PC-3 (cell line): ENCODE measurements around the gene TMEM270. TPM values are rescaled to one million over a fixed set of nuclear protein-coding genes. Genes with fewer than 3 reads are reported as not detected.

Experiments used
- ATAC-seq: fragments of 200-7000 bp; cut with Tn5 transposase; 2 replicates; pipeline ENCODE4 v1.9.1; 2020; ENCODE audit warnings: mild to moderate bottlenecking, moderate library complexity
- BruUV-seq: library from RNA; stranded (reverse); fragments of 400-500 nt; replicated peaks from 2 replicates; lab custom pipeline; 2021; lab: Mats Ljungman, UMichigan
- CTCF ChIA-PET: fragments of 300-600 bp; sonication (Branson Sonifier 250); formaldehyde crosslinking; loops from one replicate; lab custom pipeline; 2022; ENCODE audit warnings: antibody characterized with exemption; lab: Charles Lee
- POLR2A ChIA-PET: fragments of 300-600 bp; sonication (Branson Sonifier 250); formaldehyde crosslinking; loops from one replicate; lab custom pipeline; 2022; ENCODE audit warnings: antibody characterized with exemption; ENCODE audit not compliant: unreplicated experiment; lab: Charles Lee
- DNase-seq: peaks from one replicate; pipeline ENCODE4 v3.0.0-alpha.2; 2015
- H2AFZ ChIP-seq: fragments of 300-600 bp; sonication (generic); 2 replicates; pipeline ENCODE4 v1.6.0; 2016; ENCODE audit warnings: antibody characterized with exemption, low read length
- H3F3A ChIP-seq: fragments of 300-600 bp; sonication (generic); one replicate; pipeline ENCODE4 v1.6.0; 2017; ENCODE audit warnings: antibody characterized with exemption, low read length, control low read depth, mild to moderate bottlenecking; ENCODE audit not compliant: unreplicated experiment
- H3K27ac ChIP-seq: fragments of 300-600 bp; sonication (generic); 2 replicates; pipeline ENCODE4 v1.5.1; 2016; ENCODE audit warnings: mild to moderate bottlenecking, low read length
- H3K27me3 ChIP-seq: fragments of 300-600 bp; sonication (generic); 2 replicates; pipeline ENCODE4 v1.6.1; 2016; ENCODE audit warnings: low read length, mixed read lengths
- H3K36me3 ChIP-seq: fragments of 300-600 bp; sonication (generic); 2 replicates; pipeline ENCODE4 v1.6.1; 2016; ENCODE audit warnings: low read depth, mixed run types, low read length, mixed read lengths
- H3K4me1 ChIP-seq: fragments of 300-600 bp; sonication (generic); 2 replicates; pipeline ENCODE4 v1.5.1; 2016; ENCODE audit warnings: low read length; ENCODE audit not compliant: insufficient read depth
- H3K4me2 ChIP-seq: fragments of 300-600 bp; sonication (generic); 2 replicates; pipeline ENCODE4 v1.6.0; 2016; ENCODE audit warnings: low read length
- H3K4me3 ChIP-seq: fragments of 300-600 bp; sonication (generic); 2 replicates; pipeline ENCODE4 v1.5.1; 2016; ENCODE audit warnings: mild to moderate bottlenecking, low read length, mixed read lengths
- H3K79me2 ChIP-seq: fragments of 300-600 bp; sonication (generic); 2 replicates; pipeline ENCODE4 v1.6.1; 2017; ENCODE audit warnings: low read length, mixed read lengths
- H3K9ac ChIP-seq: fragments of 300-600 bp; sonication (generic); 2 replicates; pipeline ENCODE4 v1.6.0; 2016; ENCODE audit warnings: mild to moderate bottlenecking, low read length
- H3K9me2 ChIP-seq: fragments of 300-600 bp; sonication (generic); replicated peaks from 2 replicates; pipeline ENCODE4 v1.6.1; 2016; ENCODE audit warnings: mixed run types, low read length, mixed read lengths
- H3K9me3 ChIP-seq: fragments of 300-600 bp; sonication (generic); 2 replicates; pipeline ENCODE4 v1.6.1; 2016; ENCODE audit warnings: low read length, mixed read lengths
- H4K20me1 ChIP-seq: fragments of 300-600 bp; sonication (generic); 2 replicates; pipeline ENCODE4 v1.6.1; 2016; ENCODE audit warnings: low read length, mixed read lengths
- CTCF ChIP-seq: fragments of 300-600 bp; sonication (generic); conservative IDR thresholded peaks from 2 replicates; pipeline ENCODE4 v1.5.1; 2017; ENCODE audit warnings: antibody characterized with exemption, low read depth, mild to moderate bottlenecking, low read length
- EZH2 ChIP-seq: fragments of 300-600 bp; sonication (generic); IDR thresholded peaks from one replicate; pipeline ENCODE4 v1.6.1; 2017; ENCODE audit warnings: antibody characterized with exemption, mild to moderate bottlenecking, low read length; ENCODE audit not compliant: unreplicated experiment
- EZH2phosphoT487 ChIP-seq: fragments of 300-600 bp; sonication (generic); IDR thresholded peaks from 2 replicates; pipeline ENCODE4 v1.6.1; 2018; ENCODE audit warnings: mild to moderate bottlenecking, antibody characterized with exemption, low read length, borderline replicate concordance
- intact Hi-C: fragments of 100-400 bp; cut with micrococcal nuclease; formaldehyde crosslinking; loops from 2 replicates; pipeline ENCODE4 v1.9.0; 2023
- total RNA-seq: library from RNA; depleted of rRNA; stranded (reverse); fragments of >200 nt; gene quantifications from 2 replicates; pipeline ENCODE4 v1.2.3, GENCODE V29; 2014

The TMEM270 gene
- total RNA-seq, 1 experiment from 2014 or later, result not detected

- no TSS peak for BruUV-seq
- ATAC-seq (no peak), DNase-seq (no peak)
- Histone ChIP-seq H3K9ac (peak overlapping the region; percentile 82; the same call in 1 of the 2 replicates), H3K9me3 (no peaks in the 10 kb centered on the region), H2AFZ (no peak overlapping the region), H3K4me2 (0 out of 2 replicates have a peak overlapping the region, but pooled peaks have one; percentile 73), H3K9me2 (no peaks in the 10 kb centered on the region), H4K20me1 (no peaks in the 10 kb centered on the region), H3K4me1 (peaks cover 58% of the 10 kb centered on the region), H3K79me2 (peaks cover 4% of the 10 kb centered on the region), H3K27ac (peak overlapping the region; percentile 99), H3K36me3 (no peaks in the 10 kb centered on the region), H3K4me3 (no peak overlapping the region), H3K27me3 (no peaks in the 10 kb centered on the region), H3F3A (peaks cover 9% of the 10 kb centered on the region)
- TF ChIP-seq EZH2 (no peak), CTCF (no peak), EZH2phosphoT487 (no peak)
- intact Hi-C loops, result no loop called here
- CTCF ChIA-PET, result no interaction called here
- POLR2A ChIA-PET, result no interaction called here
These were observed 36.9 kb upstream of the TMEM270 start for GRCh38 chr7:73823873-73824592.

- POLR2A ChIA-PET, result no interaction called here
- H3K4me2 ChIP-seq, result no peak overlapping the region
- H3K27ac ChIP-seq, result no peak overlapping the region
These were observed 36.0 kb upstream of the TMEM270 start for GRCh38 chr7:73824986-73825385.

More at GRCh38 chr7:73824986-73825385, 36.0 kb upstream of the TMEM270 start:
- CTCF ChIA-PET, result no interaction called here
- Histone ChIP-seq H3K36me3 (no peaks in the 10 kb centered on the region), H3K4me1 (peaks cover 67% of the 10 kb centered on the region), H4K20me1 (no peaks in the 10 kb centered on the region), H3F3A (peaks cover 9% of the 10 kb centered on the region), H3K79me2 (peaks cover 13% of the 10 kb centered on the region), H2AFZ (no peak overlapping the region), H3K9ac (no peak overlapping the region), H3K9me3 (no peaks in the 10 kb centered on the region), H3K9me2 (no peaks in the 10 kb centered on the region), H3K4me3 (no peak overlapping the region), H3K27me3 (no peaks in the 10 kb centered on the region)
- ATAC-seq, result no peak
- no peak for DNase-seq
- TF ChIP-seq CTCF (no peak), EZH2phosphoT487 (no peak), EZH2 (no peak)
- intact Hi-C loops, result no loop called here
- no TSS peak for BruUV-seq
